22Rv1 (cell line): ENCODE measurements around the gene CTNNA3.

ENCODE experiments used
- ZFX ChIP-seq: fragments of 450-650 bp; IDR thresholded peaks from 2 replicates; pipeline ENCODE4 v1.6.1; 2017; ENCODE audit warnings: antibody characterized with exemption, borderline replicate concordance
- TF ChIP-seq, protein P1 (sequence below): fragments of 450-650 bp; IDR thresholded peaks from 2 replicates; pipeline ENCODE4 v1.5.1; 2017; ENCODE audit warnings: mild to moderate bottlenecking

DNA sequence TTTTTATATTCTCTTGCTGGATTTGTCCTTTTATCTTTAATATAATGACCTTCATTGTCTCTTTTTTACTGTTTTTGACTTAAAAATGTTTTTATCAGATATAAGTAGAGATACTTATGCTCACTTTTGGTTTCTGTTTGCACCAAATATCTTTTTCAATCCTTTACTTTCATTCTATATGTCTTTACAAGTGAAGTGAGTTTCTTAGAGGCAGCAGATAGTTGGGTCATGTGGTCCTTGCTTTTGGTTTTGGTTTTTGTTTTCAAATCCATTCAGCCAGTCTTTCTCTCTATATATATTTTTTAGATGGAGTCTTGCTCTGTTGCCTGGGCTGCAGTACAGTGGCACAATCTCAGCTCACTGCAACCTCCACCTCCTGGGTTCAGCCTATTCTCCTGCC lies 1702.5 kb downstream of the CTNNA3 start:
- TF ChIP-seq, protein P1, sequence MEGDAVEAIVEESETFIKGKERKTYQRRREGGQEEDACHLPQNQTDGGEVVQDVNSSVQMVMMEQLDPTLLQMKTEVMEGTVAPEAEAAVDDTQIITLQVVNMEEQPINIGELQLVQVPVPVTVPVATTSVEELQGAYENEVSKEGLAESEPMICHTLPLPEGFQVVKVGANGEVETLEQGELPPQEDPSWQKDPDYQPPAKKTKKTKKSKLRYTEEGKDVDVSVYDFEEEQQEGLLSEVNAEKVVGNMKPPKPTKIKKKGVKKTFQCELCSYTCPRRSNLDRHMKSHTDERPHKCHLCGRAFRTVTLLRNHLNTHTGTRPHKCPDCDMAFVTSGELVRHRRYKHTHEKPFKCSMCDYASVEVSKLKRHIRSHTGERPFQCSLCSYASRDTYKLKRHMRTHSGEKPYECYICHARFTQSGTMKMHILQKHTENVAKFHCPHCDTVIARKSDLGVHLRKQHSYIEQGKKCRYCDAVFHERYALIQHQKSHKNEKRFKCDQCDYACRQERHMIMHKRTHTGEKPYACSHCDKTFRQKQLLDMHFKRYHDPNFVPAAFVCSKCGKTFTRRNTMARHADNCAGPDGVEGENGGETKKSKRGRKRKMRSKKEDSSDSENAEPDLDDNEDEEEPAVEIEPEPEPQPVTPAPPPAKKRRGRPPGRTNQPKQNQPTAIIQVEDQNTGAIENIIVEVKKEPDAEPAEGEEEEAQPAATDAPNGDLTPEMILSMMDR, result no peak
- TF ChIP-seq ZFX, result no peak
